Cardiac fibroblast (primary cell): ENCODE results near the gene RAB3C.

Source experiments
- DNase-seq, 2 donors: peaks; one replicate each; pipeline versions ENCODE4 v3.0.0 to v3.0.0-alpha.2; 2010; ENCODE audit warnings: low read depth in 2 of 2
- H3K4me3 ChIP-seq, 2 donors: replicated peaks in 1 of 2; 1 replicate in 1 of 2; 2 replicates in 1 of 2; pipeline ENCODE4 v1.5.1; 2011; ENCODE audit warnings: low read depth in 2 of 2, low read length in 2 of 2, mild to moderate bottlenecking in 2 of 2, moderate library complexity in 1 of 2
- CTCF ChIP-seq: IDR thresholded peaks from one replicate; pipeline ENCODE4 v1.5.1; 2011; ENCODE audit warnings: low read depth, mild to moderate bottlenecking, low read length, inconsistent platforms

The RAB3C gene

GRCh38 chr5:58887721-58888409, 305.0 kb downstream of the RAB3C start:
- DNase-seq: peak; percentile 59 to 69
- no peak for TF ChIP-seq CTCF
- H3K4me3 ChIP-seq: no peak overlapping the region

GRCh38 chr5:58890265-58890664, 307.4 kb downstream of the RAB3C start:
- no peak for DNase-seq
- no peak for TF ChIP-seq CTCF
- no peak overlapping the region for H3K4me3 ChIP-seq

- no peak for TF ChIP-seq CTCF
- no peak for DNase-seq
- H3K4me3 ChIP-seq: no peak overlapping the region
These were observed 307.8 kb downstream of the RAB3C start for GRCh38 chr5:58890701-58891085.

GRCh38 chr5:58891086-58891970, 308.5 kb downstream of the RAB3C start:
- H3K4me3 ChIP-seq: peak overlapping the region; percentile 9 to 49
- peak; percentile 66 for TF ChIP-seq CTCF
- DNase-seq: peak; percentile 84 to 99

GRCh38 chr5:58891971-58892343, 309.1 kb downstream of the RAB3C start:
- DNase-seq: no peak
- no peak overlapping the region for H3K4me3 ChIP-seq
- no peak for TF ChIP-seq CTCF

GRCh38 chr5:58893551-58893950, 310.7 kb downstream of the RAB3C start:
- no peak for TF ChIP-seq CTCF
- no peak overlapping the region for H3K4me3 ChIP-seq
- DNase-seq: no peak
